Ovary (tissue), 3 donors: ENCODE data around the gene TERT.

Source experiments
- CTCF ChIP-seq, 3 donors: fragments of 450-650 bp in 2 of 3; fragments of 200-600 bp in 1 of 3; IDR thresholded peaks; one replicate each; pipeline versions ENCODE4 v1.5.1 to v1.8.0; 2016 to 2022; ENCODE audit warnings: antibody characterized with exemption in 3 of 3, mild to moderate bottlenecking in 1 of 3
- EP300 ChIP-seq: sonication (generic); formaldehyde crosslinking; IDR thresholded peaks from one replicate; pipeline ENCODE4 v1.6.1; 2017; ENCODE audit warnings: antibody characterized with exemption
- donor health status: DM: no; HTN: no; CAD: no.

- TF ChIP-seq CTCF (IDR thresholded peaks at IDR 0.05) (no peak), EP300 (no peak)
Measured at GRCh38 chr5:1226839-1227581, 67.9 kb downstream of the TERT start.
